Measurements from ENCODE around the gene ABHD13. TPM values are rescaled to one million over a fixed set of nuclear protein-coding genes. Genes with fewer than 3 reads are reported as not detected.

ABHD13 gene
- total and polyA plus RNA-seq, 2 experiments from 2014 or later: 7.5 to 10.3 TPM

DNA sequence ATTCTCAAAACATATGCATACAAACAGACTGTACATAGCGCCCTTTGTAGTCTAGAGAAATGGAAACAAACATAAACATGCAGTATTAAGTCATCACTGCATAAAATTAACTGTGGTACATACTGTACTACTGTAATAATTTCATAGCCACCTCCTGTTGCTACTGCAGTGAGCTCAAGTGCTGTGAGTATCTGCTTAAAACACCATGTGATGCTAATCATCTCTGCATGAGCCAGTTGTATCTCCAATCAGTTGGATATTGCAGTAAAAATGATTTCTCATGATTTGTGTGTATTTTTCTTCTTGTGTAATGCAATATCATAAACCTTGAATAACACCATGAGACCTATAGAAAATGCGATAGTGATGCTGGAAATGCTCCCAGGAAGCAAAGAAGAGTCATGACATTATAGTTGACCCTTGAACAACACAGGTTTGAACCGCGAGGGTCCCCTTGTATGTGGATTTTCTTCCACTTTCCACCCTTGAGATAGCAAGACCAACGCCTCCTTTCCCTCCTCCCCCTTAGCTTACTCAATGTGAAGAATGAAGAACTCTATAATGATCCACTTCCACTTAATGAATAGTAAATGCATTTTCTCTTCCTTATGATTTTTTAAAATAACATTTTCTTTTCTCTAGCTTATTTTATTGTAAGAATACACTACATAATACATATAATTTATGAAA lies 55.4 kb downstream of the ABHD13 start:
- H3K36me3 ChIP-seq (ENCODE audit: low read depth): no peaks in the 10 kb centered on the region
- H3K79me2 ChIP-seq (ENCODE audit: insufficient read depth): no peaks in the 10 kb centered on the region
- no peaks in the 10 kb centered on the region for H3K9me2 ChIP-seq (ENCODE audit: insufficient read depth)
- peaks cover 17% of the 10 kb centered on the region for H3K4me1 ChIP-seq (ENCODE audit: insufficient read depth)
- H3K4me3 ChIP-seq: no peak overlapping the region
- no peak overlapping the region for H3K4me2 ChIP-seq (ENCODE audit: unreplicated experiment)
- in situ Hi-C loops (cut with MboI): no loop called here
- DNase-seq: no peak
- H3K9ac ChIP-seq: no peak overlapping the region
- no peaks in the 10 kb centered on the region for H3K27me3 ChIP-seq (replicated peaks; ENCODE audit: insufficient read depth)
- peaks cover 10% of the 10 kb centered on the region; the same call in 1 of the 2 replicates for H3F3A ChIP-seq (ENCODE audit: insufficient read depth)
- no peak overlapping the region for H3K27ac ChIP-seq
- 72 to 80% methylated on average over 5 of the region's 5 CpGs for WGBS, 2 experiments (ENCODE audit: low coverage in 1 of 2, low lambda C conversion rate in 2 of 2, missing lambda C conversion rate in 2 of 2)
- no peaks in the 10 kb centered on the region for H4K20me1 ChIP-seq (ENCODE audit: insufficient read depth)
- no peaks in the 10 kb centered on the region for H3K9me3 ChIP-seq (ENCODE audit: low read depth)
- no peak for TF ChIP-seq EZH2phosphoT487 (IDR thresholded peaks at IDR 0.05; ENCODE audit: insufficient read depth, low read depth)
- TF ChIP-seq EZH2 (IDR thresholded peaks at IDR 0.05; ENCODE audit: insufficient read depth, poor library complexity, severe bottlenecking): no peak
- no peak overlapping the region for H2AFZ ChIP-seq

DNA sequence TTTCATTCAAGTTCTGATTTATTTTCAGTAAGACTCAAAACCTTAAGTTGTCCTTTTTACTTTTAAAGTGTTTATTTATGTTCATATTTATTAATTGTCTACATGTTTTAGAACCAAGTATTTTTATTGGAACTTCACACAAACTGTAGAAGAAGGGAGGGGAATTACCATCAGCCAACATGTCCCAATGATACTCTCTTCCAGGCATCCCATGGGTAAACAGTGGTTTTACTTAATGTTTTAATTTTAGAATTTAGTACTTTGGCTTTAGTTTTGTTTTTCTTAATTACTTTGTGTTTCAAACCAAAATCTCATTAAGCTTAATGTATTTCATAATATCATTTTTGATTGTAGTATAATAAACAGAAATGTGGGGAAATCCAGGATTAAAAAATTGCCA lies 56.5 kb downstream of the ABHD13 start:
- no peaks in the 10 kb centered on the region for H3K9me3 ChIP-seq (ENCODE audit: low read depth)
- 0 out of 2 replicates have a peak, but pooled peaks cover under 1% of the 10 kb centered on the region for H3F3A ChIP-seq (ENCODE audit: insufficient read depth)
- H3K4me1 ChIP-seq (ENCODE audit: insufficient read depth): peaks cover 11% of the 10 kb centered on the region
- no peaks in the 10 kb centered on the region for H3K79me2 ChIP-seq (ENCODE audit: insufficient read depth)
- no peak for TF ChIP-seq EZH2 (IDR thresholded peaks at IDR 0.05; ENCODE audit: insufficient read depth, poor library complexity, severe bottlenecking)
- no peak for TF ChIP-seq EZH2phosphoT487 (IDR thresholded peaks at IDR 0.05; ENCODE audit: insufficient read depth, low read depth)
- no peak overlapping the region for H3K27ac ChIP-seq
- no peak overlapping the region for H3K9ac ChIP-seq
- no peaks in the 10 kb centered on the region for H3K36me3 ChIP-seq (ENCODE audit: low read depth)
- H3K4me3 ChIP-seq: no peak overlapping the region
- DNase-seq: no peak
- H3K4me2 ChIP-seq (ENCODE audit: unreplicated experiment): no peak overlapping the region
- H2AFZ ChIP-seq: no peak overlapping the region
- no peaks in the 10 kb centered on the region for H4K20me1 ChIP-seq (ENCODE audit: insufficient read depth)
- H3K27me3 ChIP-seq (replicated peaks; ENCODE audit: insufficient read depth): no peaks in the 10 kb centered on the region
- in situ Hi-C loops (cut with MboI): no loop called here
- no peaks in the 10 kb centered on the region for H3K9me2 ChIP-seq (ENCODE audit: insufficient read depth)

DNA sequence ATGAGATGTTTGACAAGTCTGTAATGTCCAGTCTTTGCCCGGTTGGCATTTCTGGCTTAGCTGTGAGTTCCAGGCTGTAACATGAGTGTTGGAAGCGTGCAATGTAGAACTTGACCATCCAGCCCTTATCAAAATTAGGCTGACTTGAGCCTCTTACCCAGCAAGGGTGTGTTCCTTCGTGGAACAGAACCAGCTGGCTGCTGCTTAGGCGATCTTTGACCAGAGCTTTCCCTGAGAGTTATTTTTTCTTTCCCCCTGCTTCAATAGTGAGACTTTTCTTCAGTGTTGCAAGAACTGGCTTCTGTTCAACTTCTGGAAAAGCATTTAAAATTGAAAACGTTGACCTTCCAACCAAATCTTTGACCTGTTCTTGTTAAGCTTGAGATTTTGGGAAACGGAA lies 57.9 kb downstream of the ABHD13 start:
- H3F3A ChIP-seq (ENCODE audit: insufficient read depth): no peaks in the 10 kb centered on the region
- TF ChIP-seq EZH2 (IDR thresholded peaks at IDR 0.05; ENCODE audit: insufficient read depth, poor library complexity, severe bottlenecking) (no peak), EZH2phosphoT487 (IDR thresholded peaks at IDR 0.05; ENCODE audit: insufficient read depth, low read depth) (no peak)
- no peak overlapping the region for H3K27ac ChIP-seq
- H3K9me3 ChIP-seq (ENCODE audit: low read depth): no peaks in the 10 kb centered on the region
- no peak overlapping the region for H2AFZ ChIP-seq
- H3K9me2 ChIP-seq (ENCODE audit: insufficient read depth): no peaks in the 10 kb centered on the region
- peaks cover 4% of the 10 kb centered on the region; the same call in 1 of the 2 replicates for H3K4me1 ChIP-seq (ENCODE audit: insufficient read depth)
- no peaks in the 10 kb centered on the region for H3K36me3 ChIP-seq (ENCODE audit: low read depth)
- H3K9ac ChIP-seq: no peak overlapping the region
- H3K79me2 ChIP-seq (ENCODE audit: insufficient read depth): no peaks in the 10 kb centered on the region
- no peaks in the 10 kb centered on the region for H3K27me3 ChIP-seq (replicated peaks; ENCODE audit: insufficient read depth)
- H3K4me3 ChIP-seq: no peak overlapping the region
- WGBS, 2 experiments (ENCODE audit: low coverage in 1 of 2, low lambda C conversion rate in 2 of 2, missing lambda C conversion rate in 2 of 2): 11 to 13% methylated on average over 6 of the region's 6 CpGs
- no peaks in the 10 kb centered on the region for H4K20me1 ChIP-seq (ENCODE audit: insufficient read depth)
- DNase-seq: no peak
- in situ Hi-C loops (cut with MboI): no loop called here
- no peak overlapping the region for H3K4me2 ChIP-seq (ENCODE audit: unreplicated experiment)

DNA sequence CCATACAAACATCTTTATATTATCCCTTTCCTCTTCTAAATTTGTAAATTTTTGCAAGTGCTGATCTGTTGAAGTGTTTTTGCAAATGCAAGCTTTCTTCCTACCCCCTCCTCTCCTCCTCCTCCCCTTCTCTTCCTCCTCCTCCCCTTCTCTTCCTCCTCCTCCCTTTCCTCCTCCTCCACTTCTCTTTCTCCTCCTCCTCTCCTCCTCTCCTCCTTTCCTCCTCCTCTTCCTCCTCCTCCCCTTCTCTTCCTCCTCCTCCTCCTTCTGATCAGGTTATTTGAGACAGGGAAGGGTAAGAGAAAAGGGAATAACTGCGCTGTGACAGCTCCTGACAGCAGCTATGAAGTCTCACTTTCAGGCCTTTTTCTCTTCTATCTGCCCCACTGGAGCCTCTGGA lies 60.3 kb downstream of the ABHD13 start:
- no peak overlapping the region for H3K27ac ChIP-seq
- no peaks in the 10 kb centered on the region for H3K4me1 ChIP-seq (ENCODE audit: insufficient read depth)
- no peak overlapping the region for H3K4me3 ChIP-seq
- no peaks in the 10 kb centered on the region for H4K20me1 ChIP-seq (ENCODE audit: insufficient read depth)
- H3F3A ChIP-seq (ENCODE audit: insufficient read depth): no peaks in the 10 kb centered on the region
- no peaks in the 10 kb centered on the region for H3K27me3 ChIP-seq (replicated peaks; ENCODE audit: insufficient read depth)
- TF ChIP-seq EZH2phosphoT487 (IDR thresholded peaks at IDR 0.05; ENCODE audit: insufficient read depth, low read depth) (no peak), EZH2 (IDR thresholded peaks at IDR 0.05; ENCODE audit: insufficient read depth, poor library complexity, severe bottlenecking) (no peak)
- H3K4me2 ChIP-seq (ENCODE audit: unreplicated experiment): no peak overlapping the region
- in situ Hi-C loops (cut with MboI): no loop called here
- no peaks in the 10 kb centered on the region for H3K9me2 ChIP-seq (ENCODE audit: insufficient read depth)
- no peaks in the 10 kb centered on the region for H3K36me3 ChIP-seq (ENCODE audit: low read depth)
- DNase-seq: no peak
- 87 to 91% methylated on average over 1 of the region's 1 CpG for WGBS, 2 experiments (ENCODE audit: low coverage in 1 of 2, low lambda C conversion rate in 2 of 2, missing lambda C conversion rate in 2 of 2)
- H3K79me2 ChIP-seq (ENCODE audit: insufficient read depth): no peaks in the 10 kb centered on the region
- no peak overlapping the region for H2AFZ ChIP-seq
- no peak overlapping the region for H3K9ac ChIP-seq
- H3K9me3 ChIP-seq (ENCODE audit: low read depth): no peaks in the 10 kb centered on the region

All from GM23248 (cell line).